Measurements from ENCODE around the gene ST8SIA6.
"Not testable (repeated sequence)": the region's sequence is repeated elsewhere in the genome, so short reads cannot be mapped to it uniquely, and the experiment has no call there.

Gene ST8SIA6

GRCh38 chr10:17454161-17455014 lies at the start of gene ST8SIA6:
Gene ST8SIA6 (minus strand): TSS chr10:17454595. CDS start chr10:17454255, 340 bp downstream.
- TF ChIP-seq CTCF (conservative IDR thresholded peaks at IDR 0.05; ENCODE audit: low read length) = no peak
- peak; percentile 43 for DNase-seq (ENCODE audit: low read depth)
- peak within 1 kb of the TSS; percentile 44 for H3K4me3 ChIP-seq (ENCODE audit: low read length)

GRCh38 chr10:17503795-17504194 lies 49.4 kb upstream of the ST8SIA6 start:
- no peak for DNase-seq (ENCODE audit: low read depth)
- no peak overlapping the region for H3K4me3 ChIP-seq (ENCODE audit: low read length)
- no peak for TF ChIP-seq CTCF (conservative IDR thresholded peaks at IDR 0.05; ENCODE audit: low read length)

- TF ChIP-seq CTCF (conservative IDR thresholded peaks at IDR 0.05; ENCODE audit: low read length) = no peak
- no peak for DNase-seq (ENCODE audit: low read depth)
- no peak overlapping the region for H3K4me3 ChIP-seq (ENCODE audit: low read length)
Observed at GRCh38 chr10:17502814-17503213, 48.4 kb upstream of the ST8SIA6 start.

GRCh38 chr10:17499014-17499413 lies 44.6 kb upstream of the ST8SIA6 start:
- not testable (repeated sequence) for DNase-seq (ENCODE audit: low read depth); H3K4me3 ChIP-seq (ENCODE audit: low read length)

GRCh38 chr10:17497446-17498030 lies 43.1 kb upstream of the ST8SIA6 start:
- no peak for TF ChIP-seq CTCF (conservative IDR thresholded peaks at IDR 0.05; ENCODE audit: low read length)
- no peak overlapping the region for H3K4me3 ChIP-seq (ENCODE audit: low read length)
- no peak for DNase-seq (ENCODE audit: low read depth)

GRCh38 chr10:17494626-17495260 lies 40.3 kb upstream of the ST8SIA6 start:
- no peak overlapping the region for H3K4me3 ChIP-seq (ENCODE audit: low read length)
- DNase-seq (ENCODE audit: low read depth) = no peak
- no peak for TF ChIP-seq CTCF (conservative IDR thresholded peaks at IDR 0.05; ENCODE audit: low read length)

- DNase-seq (ENCODE audit: low read depth) = no peak
- TF ChIP-seq CTCF (conservative IDR thresholded peaks at IDR 0.05; ENCODE audit: low read length) = no peak
- H3K4me3 ChIP-seq (ENCODE audit: low read length) = no peak overlapping the region
Observed at GRCh38 chr10:17488848-17489247, 34.5 kb upstream of the ST8SIA6 start.
